Activated naive CD4-positive, alpha-beta T cell treated with anti-CD3 and anti-CD28 coated beads, Interleukin-2, amount 50 U/mL, for 24 hours (primary cell): Measurements from ENCODE around the gene FDPS.
A peak's percentile ranks its signal among the peaks of the same experiment; 100 is the strongest.

Experiments used
- H3K27ac Mint-ChIP-seq: one replicate; pipeline ENCODE4 v1.8.0; 2021; ENCODE audit warnings: mild to moderate bottlenecking, mixed read lengths
- H3K27me3 Mint-ChIP-seq: one replicate; pipeline ENCODE4 v1.8.0; 2021; ENCODE audit warnings: mixed read lengths
- H3K36me3 Mint-ChIP-seq: one replicate; pipeline ENCODE4 v1.8.0; 2021; ENCODE audit warnings: mixed read lengths
- H3K4me1 Mint-ChIP-seq: one replicate; pipeline ENCODE4 v1.8.0; 2021; ENCODE audit warnings: mixed read lengths
- H3K4me3 Mint-ChIP-seq: one replicate; pipeline ENCODE4 v1.8.0; 2021; ENCODE audit warnings: mild to moderate bottlenecking, mixed read lengths
- H3K9me3 Mint-ChIP-seq: one replicate; pipeline ENCODE4 v1.8.0; 2021; ENCODE audit warnings: mixed read lengths

Gene FDPS

DNA sequence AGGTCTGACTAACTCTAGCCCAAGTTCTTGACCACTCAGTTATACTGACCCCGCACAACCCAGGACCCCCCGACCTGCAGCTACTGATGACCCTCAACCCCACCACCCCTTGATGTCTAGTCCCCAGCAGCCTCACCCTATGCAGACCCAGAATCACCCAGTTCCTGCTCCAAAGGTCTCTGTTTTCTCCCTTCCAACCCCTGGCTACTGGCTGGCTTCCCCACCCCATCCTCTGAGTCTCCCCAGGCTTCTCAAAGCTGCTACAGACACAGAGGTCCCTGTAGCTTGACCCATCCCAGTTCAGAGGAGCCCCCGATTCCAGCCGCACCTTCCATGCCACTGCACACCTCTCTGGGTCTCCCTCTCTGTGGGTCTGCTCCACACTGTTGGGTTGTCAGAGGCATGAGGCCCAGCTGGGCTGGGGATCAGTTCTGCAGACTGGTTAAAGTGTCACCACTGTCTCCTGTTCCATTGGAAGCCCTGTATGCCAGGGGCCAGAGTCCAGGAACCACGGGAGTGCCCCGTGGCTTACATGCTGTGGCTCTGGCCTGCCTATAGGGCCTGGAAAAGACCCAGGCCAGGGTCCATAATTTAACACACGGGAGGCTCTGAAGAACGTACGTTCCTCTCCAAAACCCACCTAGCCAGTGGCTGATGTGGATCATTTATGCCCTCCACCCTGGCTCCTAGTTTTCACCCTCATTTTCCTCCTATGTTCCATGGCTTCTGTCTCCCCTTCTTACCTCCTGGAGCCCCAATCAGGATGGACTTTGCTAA, 7.9 kb upstream of the FDPS start:
- Mint-ChIP-seq H3K4me3 (no peak overlapping the region), H3K36me3 (no peaks in the 10 kb centered on the region), H3K27ac (no peak overlapping the region), H3K9me3 (no peaks in the 10 kb centered on the region), H3K27me3 (peaks cover 9% of the 10 kb centered on the region), H3K4me1 (no peaks in the 10 kb centered on the region)

- H3K4me1 Mint-ChIP-seq = no peaks in the 10 kb centered on the region
- H3K9me3 Mint-ChIP-seq = no peaks in the 10 kb centered on the region
- no peak within 1 kb of the TSS for H3K27ac Mint-ChIP-seq
- no peak within 1 kb of the TSS for H3K4me3 Mint-ChIP-seq
- H3K36me3 Mint-ChIP-seq = no peaks in the 10 kb centered on the region
- H3K27me3 Mint-ChIP-seq = peaks cover 5% of the 10 kb centered on the region
These were observed 7.3 kb upstream of the FDPS start, which contains the start of gene PKLR for GRCh38 chr1:155301342-155301841. TSS of gene PKLR (minus strand) at chr1:155301438. CDS start at chr1:155301395, 43 bp downstream.

- Mint-ChIP-seq H3K27me3 (no peaks in the 10 kb centered on the region), H3K4me1 (peaks cover 8% of the 10 kb centered on the region), H3K27ac (no peak overlapping the region), H3K36me3 (no peaks in the 10 kb centered on the region), H3K9me3 (no peaks in the 10 kb centered on the region), H3K4me3 (no peak overlapping the region)
These were observed 4.1 kb upstream of the FDPS start for GRCh38 chr1:155304558-155305063.

- peaks cover 17% of the 10 kb centered on the region for H3K4me1 Mint-ChIP-seq
- peaks cover 3% of the 10 kb centered on the region for H3K36me3 Mint-ChIP-seq
- no peaks in the 10 kb centered on the region for H3K27me3 Mint-ChIP-seq
- no peaks in the 10 kb centered on the region for H3K9me3 Mint-ChIP-seq
- peak overlapping the region; percentile 76 for H3K27ac Mint-ChIP-seq
- no peak overlapping the region for H3K4me3 Mint-ChIP-seq
These were observed 2.7 kb upstream of the FDPS start for GRCh38 chr1:155305881-155306391.

DNA sequence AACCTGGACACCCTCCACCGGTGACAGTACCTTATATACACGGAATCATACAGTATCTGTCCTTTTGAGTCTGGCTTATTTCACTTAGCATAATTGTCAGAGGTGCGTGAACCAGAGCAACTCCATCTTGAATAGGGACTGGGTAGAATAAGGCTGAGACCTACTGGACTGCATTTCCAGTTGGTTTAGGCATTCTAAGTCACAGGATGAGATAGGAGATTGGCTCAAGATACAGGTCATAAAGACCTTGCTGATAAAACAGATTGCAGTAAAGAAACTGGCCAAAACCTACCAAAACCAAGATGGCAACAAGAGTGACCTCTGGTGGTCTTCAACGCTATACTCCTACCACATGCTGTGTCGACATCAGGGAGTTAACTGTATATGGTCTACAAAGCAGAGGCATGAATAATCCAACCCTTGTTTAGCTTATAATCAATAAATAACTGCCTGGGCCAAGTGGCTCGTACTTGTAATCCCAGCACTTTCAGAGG, 1.4 kb upstream of the FDPS start:
- peak overlapping the region; percentile 30 for H3K27ac Mint-ChIP-seq

GRCh38 chr1:155309423-155310021, 856 bp downstream of the FDPS start:
- Mint-ChIP-seq H3K9me3 (no peaks in the 10 kb centered on the region), H3K36me3 (peaks cover 12% of the 10 kb centered on the region), H3K27me3 (no peaks in the 10 kb centered on the region), H3K27ac (peak overlapping the region; percentile 93), H3K4me3 (peak overlapping the region; percentile 99), H3K4me1 (peaks cover 27% of the 10 kb centered on the region)

More for the DNA sequence above, 1.4 kb upstream of the FDPS start:
- H3K9me3 Mint-ChIP-seq = no peaks in the 10 kb centered on the region
- H3K27me3 Mint-ChIP-seq = no peaks in the 10 kb centered on the region
- H3K4me1 Mint-ChIP-seq = peaks cover 23% of the 10 kb centered on the region
- peaks cover 6% of the 10 kb centered on the region for H3K36me3 Mint-ChIP-seq
- H3K4me3 Mint-ChIP-seq = peak overlapping the region; percentile 38

DNA sequence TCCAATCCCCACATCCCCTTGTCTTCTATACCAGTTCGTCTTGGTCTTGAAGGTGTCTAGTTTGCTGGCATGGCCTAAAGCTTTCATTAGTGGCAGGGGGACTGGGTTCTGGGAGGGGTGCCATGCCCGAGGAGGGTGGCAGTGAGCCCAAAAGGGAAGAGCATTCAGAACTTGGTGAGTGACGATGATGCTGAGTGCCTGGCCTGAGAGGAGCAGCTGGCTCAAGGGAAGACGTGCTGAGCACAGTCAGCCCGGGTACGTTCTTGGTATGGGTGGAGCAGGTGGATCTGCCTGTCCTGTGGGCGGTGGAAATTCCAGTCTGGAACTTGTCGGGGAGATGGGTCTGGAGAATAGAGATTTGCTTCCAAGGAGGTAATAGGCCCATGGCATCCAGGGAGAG, 4.6 kb downstream of the FDPS start:
- Mint-ChIP-seq H3K9me3 (no peaks in the 10 kb centered on the region), H3K27me3 (no peaks in the 10 kb centered on the region), H3K4me3 (no peak overlapping the region), H3K27ac (no peak overlapping the region), H3K36me3 (peaks cover 12% of the 10 kb centered on the region), H3K4me1 (peaks cover 24% of the 10 kb centered on the region)

- no peaks in the 10 kb centered on the region for H3K9me3 Mint-ChIP-seq
- H3K27me3 Mint-ChIP-seq = no peaks in the 10 kb centered on the region
- no peak overlapping the region for H3K27ac Mint-ChIP-seq
- H3K4me1 Mint-ChIP-seq = peaks cover 22% of the 10 kb centered on the region
- no peak overlapping the region for H3K4me3 Mint-ChIP-seq
- peaks cover 9% of the 10 kb centered on the region for H3K36me3 Mint-ChIP-seq
These were observed 8.3 kb downstream of the FDPS start for GRCh38 chr1:155316922-155317321.

GRCh38 chr1:155318082-155318481, 9.4 kb downstream of the FDPS start:
- Mint-ChIP-seq H3K27me3 (no peaks in the 10 kb centered on the region), H3K36me3 (peaks cover 7% of the 10 kb centered on the region), H3K27ac (peak overlapping the region; percentile 21), H3K4me3 (no peak overlapping the region), H3K9me3 (no peaks in the 10 kb centered on the region), H3K4me1 (peaks cover 28% of the 10 kb centered on the region)

GRCh38 chr1:155319536-155319935, 10.9 kb downstream of the FDPS start:
- H3K4me3 Mint-ChIP-seq = peak overlapping the region; percentile 38
- peaks cover 3% of the 10 kb centered on the region for H3K36me3 Mint-ChIP-seq
- peaks cover 24% of the 10 kb centered on the region for H3K4me1 Mint-ChIP-seq
- no peaks in the 10 kb centered on the region for H3K27me3 Mint-ChIP-seq
- H3K9me3 Mint-ChIP-seq = no peaks in the 10 kb centered on the region
- H3K27ac Mint-ChIP-seq = no peak overlapping the region

GRCh38 chr1:155320252-155320651, 11.6 kb downstream of the FDPS start:
- Mint-ChIP-seq H3K36me3 (peaks cover 3% of the 10 kb centered on the region), H3K27ac (peak overlapping the region; percentile 52), H3K4me1 (peaks cover 24% of the 10 kb centered on the region), H3K27me3 (no peaks in the 10 kb centered on the region), H3K9me3 (no peaks in the 10 kb centered on the region), H3K4me3 (peak overlapping the region; percentile 77)

- H3K4me1 Mint-ChIP-seq = peaks cover 27% of the 10 kb centered on the region
- peak within 1 kb of the TSS; percentile 52 for H3K27ac Mint-ChIP-seq
- no peaks in the 10 kb centered on the region for H3K9me3 Mint-ChIP-seq
- peaks cover 3% of the 10 kb centered on the region for H3K36me3 Mint-ChIP-seq
- H3K4me3 Mint-ChIP-seq = peak within 1 kb of the TSS; percentile 77
- H3K27me3 Mint-ChIP-seq = no peaks in the 10 kb centered on the region
These were observed 12.3 kb downstream of the FDPS start, which contains the start of gene RUSC1 for GRCh38 chr1:155320661-155321617. TSS of gene RUSC1 (plus strand) at chr1:155320894. CDS start at chr1:155321774, 880 bp downstream.

DNA sequence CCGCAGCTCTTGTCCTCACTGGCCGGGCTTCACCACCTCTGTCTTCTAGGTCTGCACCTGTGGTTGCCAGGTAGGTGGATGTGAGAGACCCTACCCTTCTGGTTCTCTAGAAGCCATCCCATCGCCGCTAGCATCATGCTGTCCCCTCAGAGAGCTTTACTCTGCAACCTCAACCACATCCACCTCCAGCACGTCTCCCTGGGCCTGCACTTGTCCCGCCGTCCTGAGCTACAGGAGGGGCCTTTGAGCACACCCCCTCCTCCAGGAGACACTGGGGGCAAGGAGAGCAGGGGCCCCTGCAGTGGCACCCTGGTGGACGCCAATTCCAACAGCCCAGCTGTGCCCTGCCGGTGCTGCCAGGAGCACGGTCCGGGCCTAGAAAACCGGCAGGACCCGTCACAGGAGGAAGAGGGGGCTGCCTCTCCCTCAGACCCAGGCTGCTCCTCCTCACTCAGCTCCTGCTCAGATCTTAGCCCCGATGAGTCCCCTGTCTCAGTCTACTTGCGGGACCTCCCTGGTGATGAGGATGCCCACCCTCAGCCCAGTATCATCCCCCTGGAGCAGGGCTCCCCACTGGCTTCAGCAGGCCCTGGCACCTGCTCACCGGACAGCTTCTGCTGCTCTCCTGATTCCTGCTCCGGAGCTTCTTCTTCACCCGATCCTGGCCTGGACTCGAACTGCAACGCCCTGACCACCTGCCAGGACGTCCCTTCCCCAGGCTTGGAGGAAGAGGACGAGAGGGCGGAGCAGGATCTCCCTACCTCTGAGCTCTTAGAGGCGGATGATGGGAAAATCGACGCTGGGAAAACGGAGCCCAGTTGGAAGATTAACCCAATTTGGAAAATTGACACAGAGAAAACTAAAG, 13.2 kb downstream of the FDPS start:
- peaks cover 31% of the 10 kb centered on the region for H3K4me1 Mint-ChIP-seq
- H3K27ac Mint-ChIP-seq = peak overlapping the region; percentile 41
- peak overlapping the region; percentile 77 for H3K4me3 Mint-ChIP-seq
- H3K36me3 Mint-ChIP-seq = peaks cover 3% of the 10 kb centered on the region
- H3K27me3 Mint-ChIP-seq = no peaks in the 10 kb centered on the region
- no peaks in the 10 kb centered on the region for H3K9me3 Mint-ChIP-seq

- Mint-ChIP-seq H3K4me3 (peak overlapping the region; percentile 77), H3K27ac (no peak overlapping the region), H3K27me3 (no peaks in the 10 kb centered on the region), H3K9me3 (no peaks in the 10 kb centered on the region), H3K36me3 (peaks cover 3% of the 10 kb centered on the region), H3K4me1 (peaks cover 31% of the 10 kb centered on the region)
These were observed 13.9 kb downstream of the FDPS start for GRCh38 chr1:155322571-155322952.
